ENCODE results near the gene RPS2. TPM values are rescaled to one million over a fixed set of nuclear protein-coding genes. Genes with fewer than 3 reads are reported as not detected.

Gene RPS2
- total and polyA plus RNA-seq, 2 of the 8 experiments (the other 6 are each of a cell fraction or from before 2014, with no cell fraction given), result 4,042 to 16,783 TPM

DNA sequence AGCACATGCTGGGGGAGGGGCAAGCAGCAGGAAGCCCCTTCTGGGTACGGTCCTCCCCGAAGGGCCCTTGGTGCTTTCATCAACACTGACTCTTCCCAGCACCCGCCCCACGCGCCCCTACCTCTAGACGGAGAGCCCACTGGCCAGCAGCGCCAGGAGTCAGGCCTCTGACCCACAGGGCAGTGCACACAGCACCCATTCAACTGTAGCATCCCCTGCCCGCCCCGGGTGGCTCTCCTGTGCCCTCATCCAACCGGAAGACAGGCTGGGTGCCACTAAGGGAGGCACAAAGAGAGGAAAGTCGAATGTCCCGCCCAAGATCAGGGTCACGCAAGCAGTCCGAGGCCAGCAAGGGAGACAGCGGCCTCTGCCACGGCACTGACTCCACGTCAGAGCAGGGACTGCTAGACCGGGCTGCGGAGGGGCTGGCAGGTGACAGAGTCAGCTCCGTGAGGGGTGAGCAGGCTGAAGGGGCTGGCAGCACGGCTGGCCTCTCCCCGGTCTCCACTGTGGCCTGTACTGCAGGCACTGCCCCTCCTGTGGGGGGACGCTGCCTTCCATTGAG, 31.4 kb downstream of the RPS2 start:
- no peak overlapping the region for H2BK120ac ChIP-seq (replicated peaks; ENCODE audit: low read depth, low read length)
- no peaks in the 10 kb centered on the region for H3K23me2 ChIP-seq (ENCODE audit: low read depth, low read length)
- H4K20me1 ChIP-seq (replicated peaks in 1 of 2; ENCODE audit: control insufficient read depth in 1 of 2, insufficient read depth in 2 of 2, low read length in 2 of 2), result peaks cover 0 to 4% of the 10 kb centered on the region in 2 experiments
- H2BK5ac ChIP-seq (ENCODE audit: low read depth, low read length), result no peak overlapping the region
- POLR2A ChIA-PET (ENCODE audit: partially characterized antibody), result interaction anchor here (1.5 to 3.4 kb wide), 8 partner anchors 8 to 36 kb away, joined by 5 to 25 read pairs (median 8); partner anchors contain the start of genes MSRB1, RNF151 and RPS2
- H3K4me3 ChIP-seq (ENCODE audit: extremely low read depth in 1 of 4, insufficient read depth in 2 of 4, low read depth in 3 of 4, low read length in 4 of 4), result no peak overlapping the region
- no peak overlapping the region; the same call in 1 of the 2 replicates for H2BK15ac ChIP-seq (ENCODE audit: low read length)
- no peak overlapping the region for H3K4me2 ChIP-seq (ENCODE audit: insufficient read depth in 1 of 2, low read depth in 2 of 2, low read length in 2 of 2)
- no peak overlapping the region for H3K27ac ChIP-seq (ENCODE audit: low read depth, low read length)
- FAIRE-seq, result no peak
- H4K91ac ChIP-seq (replicated peaks; ENCODE audit: insufficient read length, low read length), result no peak overlapping the region
- H2BK12ac ChIP-seq (ENCODE audit: low read depth, low read length), result no peak overlapping the region
- H2AK5ac ChIP-seq (ENCODE audit: low read depth, low read length), result no peak overlapping the region
- no peak overlapping the region for H2BK20ac ChIP-seq (ENCODE audit: low read length)
- H3K79me1 ChIP-seq (ENCODE audit: low read depth, low read length), result no peaks in the 10 kb centered on the region
- H3K4ac ChIP-seq (replicated peaks; ENCODE audit: insufficient read length, low read depth, low read length), result no peak overlapping the region
- CTCF ChIA-PET (ENCODE audit: partially characterized antibody), result interaction anchor here (0.7 to 8.0 kb wide), 9 partner anchors 8 to 69 kb away, joined by 3 to 75 read pairs (median 9); no protein-coding TSS in a partner anchor
- H3K18ac ChIP-seq (ENCODE audit: extremely low read depth, low read length), result no peak overlapping the region
- no peak overlapping the region for H3K14ac ChIP-seq (ENCODE audit: insufficient read length)
- no peak overlapping the region for H3K9ac ChIP-seq (replicated peaks in 1 of 4; ENCODE audit: extremely low read depth in 1 of 4, low read depth in 3 of 4, low read length in 3 of 4)
- DNase-seq (ENCODE audit: low read depth in 1 of 2, low spot score in 2 of 2), result no peak
- no peaks in the 10 kb centered on the region for H3K9me3 ChIP-seq (ENCODE audit: insufficient read depth in 2 of 2, low read depth in 1 of 2, low read length in 1 of 2)
- no peak overlapping the region for H3K23ac ChIP-seq (ENCODE audit: insufficient read length)
- no peaks in the 10 kb centered on the region for H3K79me2 ChIP-seq (ENCODE audit: control insufficient read depth in 1 of 2, insufficient read depth in 2 of 2, low read length in 2 of 2)
- no peak overlapping the region for H4K5ac ChIP-seq (ENCODE audit: insufficient read length, low read depth, low read length)
- H3K36me3 ChIP-seq (ENCODE audit: control insufficient read depth in 2 of 4, insufficient read depth in 4 of 4, low read length in 3 of 4), result peaks cover 0 to 3% (median 1%) of the 10 kb centered on the region in 4 experiments; a peak in 4 of 8 replicates
- H3K4me1 ChIP-seq (replicated peaks in 1 of 4; ENCODE audit: control insufficient read depth in 3 of 4, insufficient read depth in 4 of 4, low read length in 3 of 4), result peaks cover 0 to 6% (median 2%) of the 10 kb centered on the region in 4 experiments; a peak in 4 of 7 replicates
- no peak overlapping the region for H3K56ac ChIP-seq (replicated peaks; ENCODE audit: insufficient read length, low read depth, low read length)
- peaks cover 0 to 13% (median 8%) of the 10 kb centered on the region in 4 experiments; a peak in 5 of 7 replicates for H3K27me3 ChIP-seq (replicated peaks in 1 of 4; ENCODE audit: control insufficient read depth in 3 of 4, extremely low read depth in 1 of 4, insufficient read depth in 3 of 4, low read length in 3 of 4)
- H2AFZ ChIP-seq (ENCODE audit: low read length), result no peak overlapping the region
- peak overlapping the region; percentile 87; the same call in 1 of the 2 replicates for H4K8ac ChIP-seq (ENCODE audit: extremely low read depth, insufficient read depth, low read length)
- WGBS, 2 experiments (ENCODE audit: extremely low coverage in 1 of 2, insufficient coverage in 1 of 2, insufficient read length in 1 of 2, insufficient replicate concordance in 2 of 2, low coverage in 1 of 2, low lambda C conversion rate in 2 of 2, missing lambda C conversion rate in 1 of 2), result 84% methylated on average over 22 of the region's 23 CpGs; no CpG with 5 or more reads in 1 of the 2 experiments
- TF ChIP-seq NRF1 (IDR thresholded peaks at IDR 0.05; ENCODE audit: low read depth, low read length) (no peak), SIN3A (conservative IDR thresholded peaks at IDR 0.05 in 1 of 2, IDR thresholded peaks at IDR 0.05 in 1 of 2; ENCODE audit: low read depth in 1 of 2, low read length in 2 of 2) (no peak), RAD21 (IDR thresholded peaks at IDR 0.05 in 1 of 2, conservative IDR thresholded peaks at IDR 0.05 in 1 of 2; ENCODE audit: low read depth in 2 of 2, low read length in 2 of 2) (no peak), KDM1A (IDR thresholded peaks at IDR 0.05; ENCODE audit: borderline replicate concordance, low read length) (no peak), RFX5 (IDR thresholded peaks at IDR 0.05; ENCODE audit: borderline replicate concordance, low read depth, low read length) (no peak), NANOG (IDR thresholded peaks at IDR 0.05; ENCODE audit: insufficient read depth, low read depth, low read length, poor library complexity, severe bottlenecking) (no peak)
- TF ChIP-seq, protein P1, sequence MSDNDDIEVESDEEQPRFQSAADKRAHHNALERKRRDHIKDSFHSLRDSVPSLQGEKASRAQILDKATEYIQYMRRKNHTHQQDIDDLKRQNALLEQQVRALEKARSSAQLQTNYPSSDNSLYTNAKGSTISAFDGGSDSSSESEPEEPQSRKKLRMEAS (IDR thresholded peaks at IDR 0.05), result no peak

All from H1 (cell line).